Activated CD8-positive, alpha-beta memory T cell treated with anti-CD3 and anti-CD28 coated beads for 24 hours (primary cell): Measurements from ENCODE around the gene RPS15A.
"Not testable (repeated sequence)": the region's sequence is repeated elsewhere in the genome, so short reads cannot be mapped to it uniquely, and the experiment has no call there.

Experiments used
- DNase-seq: peaks from one replicate; pipeline ENCODE4 v3.0.0-alpha.2; 2020

Gene RPS15A

DNA sequence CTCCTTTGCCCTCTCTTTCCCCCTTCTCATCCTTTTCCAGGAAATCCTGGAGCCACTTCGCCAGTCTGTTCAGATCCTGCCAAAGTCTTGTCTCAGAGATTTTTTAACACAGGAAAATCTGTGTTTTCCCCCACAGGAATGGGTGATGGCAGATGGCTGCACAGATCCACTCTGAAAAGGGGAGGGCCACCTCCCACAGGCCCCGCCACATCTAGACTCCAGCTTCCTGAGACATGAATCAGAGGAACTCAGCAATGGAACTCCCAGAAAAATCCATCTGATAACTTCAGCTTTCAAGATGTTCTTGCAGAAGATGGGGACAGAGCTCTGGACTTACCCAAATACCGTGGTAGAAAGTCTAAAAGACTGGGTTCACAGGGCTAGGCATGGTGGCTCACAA lies 50.1 kb downstream of the RPS15A start:
- DNase-seq = not testable (repeated sequence)

DNA sequence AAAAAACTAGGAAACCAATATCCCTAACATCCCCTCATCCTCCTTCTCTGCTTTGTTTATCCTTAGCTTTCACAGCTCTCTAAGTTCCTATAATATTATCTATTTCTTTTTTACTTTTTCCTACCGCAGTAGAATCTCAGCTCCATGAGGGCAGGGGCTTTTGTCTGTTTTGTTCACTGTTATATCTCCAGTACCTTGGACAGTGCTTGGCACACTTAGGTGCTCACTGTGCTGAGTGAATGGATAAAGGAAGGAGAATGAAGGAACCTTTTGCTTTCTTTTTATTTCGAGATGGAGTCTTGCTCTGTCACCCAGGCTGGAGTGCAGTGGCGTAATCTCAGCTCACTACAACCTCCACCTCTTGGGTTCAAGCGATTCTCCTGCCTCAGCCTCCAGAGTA lies 51.4 kb downstream of the RPS15A start:
- DNase-seq = not testable (repeated sequence)

DNA sequence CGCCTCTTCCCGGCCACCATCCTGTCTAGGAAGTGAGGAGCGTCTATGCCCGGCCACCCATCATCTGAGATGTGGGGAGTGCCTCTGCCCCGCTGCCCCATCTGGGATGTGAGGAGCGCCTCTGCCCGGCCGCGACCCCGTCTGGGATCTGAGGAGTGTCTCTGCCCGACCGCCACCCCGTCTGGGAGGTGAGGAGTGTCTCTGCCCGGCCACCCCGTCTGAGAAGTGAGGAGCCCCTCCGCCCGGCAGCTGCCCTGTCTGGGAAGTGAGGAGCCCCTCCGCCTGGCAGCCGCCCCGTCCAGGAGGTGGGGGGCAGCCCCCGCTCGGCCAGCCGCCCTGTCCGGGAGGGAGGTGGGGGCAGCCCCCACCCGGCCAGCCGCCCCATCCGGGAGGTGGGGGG lies 55.9 kb downstream of the RPS15A start:
- not testable (repeated sequence) for DNase-seq
